NCI-H2196 treated with DMSO at 0.1 percent for 48 hours (cell line): ENCODE results near the gene ARFGAP3.

Source experiments
- DNase-seq: peaks from one replicate; lab custom pipeline; 2025; ENCODE audit not compliant: unreplicated experiment; lab: John Stamatoyannopoulos, UW

Gene ARFGAP3

GRCh38 chr22:42825796-42826195, 31.3 kb downstream of the ARFGAP3 start:
- no peak for DNase-seq

- DNase-seq: no peak
Measured at GRCh38 chr22:42821386-42821785, 35.7 kb downstream of the ARFGAP3 start.

- peak; percentile 49 for DNase-seq
Measured at GRCh38 chr22:42820045-42820763, 36.9 kb downstream of the ARFGAP3 start.

GRCh38 chr22:42819412-42820044, 37.5 kb downstream of the ARFGAP3 start:
- DNase-seq: no peak

GRCh38 chr22:42817556-42817955, 39.5 kb downstream of the ARFGAP3 start:
- DNase-seq: no peak

- no peak for DNase-seq
Measured at GRCh38 chr22:42816336-42816735, 40.7 kb downstream of the ARFGAP3 start.

GRCh38 chr22:42814616-42815015, 42.5 kb downstream of the ARFGAP3 start:
- no peak for DNase-seq

- DNase-seq: peak; percentile 42
Measured at GRCh38 chr22:42814215-42814614, 42.9 kb downstream of the ARFGAP3 start.

- DNase-seq: no peak
Measured at GRCh38 chr22:42813501-42813900, 43.6 kb downstream of the ARFGAP3 start.

GRCh38 chr22:42811459-42811858, 45.6 kb downstream of the ARFGAP3 start:
- peak; percentile 93 for DNase-seq

GRCh38 chr22:42808521-42808920, 48.6 kb downstream of the ARFGAP3 start:
- DNase-seq: no peak

- no peak for DNase-seq
Measured at GRCh38 chr22:42807185-42807584, 49.9 kb downstream of the ARFGAP3 start.

- peak; percentile 86 for DNase-seq
Measured at GRCh38 chr22:42805998-42806830, 50.9 kb downstream of the ARFGAP3 start.

GRCh38 chr22:42805016-42805997, 51.8 kb downstream of the ARFGAP3 start:
- peak; percentile 86 for DNase-seq

GRCh38 chr22:42803389-42803788, 53.7 kb downstream of the ARFGAP3 start:
- DNase-seq: peak; percentile 32

- no peak for DNase-seq
Measured at GRCh38 chr22:42801252-42802080, 55.6 kb downstream of the ARFGAP3 start.

- DNase-seq: peak; percentile 87
Measured at GRCh38 chr22:42800451-42801251, 56.4 kb downstream of the ARFGAP3 start.

GRCh38 chr22:42799461-42800405, 57.3 kb downstream of the ARFGAP3 start:
- DNase-seq: peak; percentile 84
